Globus pallidus (tissue), 1 donor: ENCODE data around the gene REV3L.
A peak's percentile ranks its signal among the peaks of the same experiment; 100 is the strongest.
"Not testable (repeated sequence)": the region's sequence is repeated elsewhere in the genome, so short reads cannot be mapped to it uniquely, and the experiment has no call there.

ENCODE experiments used
- DNase-seq: peaks from one replicate; pipeline ENCODE4 v3.0.0-alpha.2; 2015; ENCODE audit warnings: low spot score

REV3L gene

DNA sequence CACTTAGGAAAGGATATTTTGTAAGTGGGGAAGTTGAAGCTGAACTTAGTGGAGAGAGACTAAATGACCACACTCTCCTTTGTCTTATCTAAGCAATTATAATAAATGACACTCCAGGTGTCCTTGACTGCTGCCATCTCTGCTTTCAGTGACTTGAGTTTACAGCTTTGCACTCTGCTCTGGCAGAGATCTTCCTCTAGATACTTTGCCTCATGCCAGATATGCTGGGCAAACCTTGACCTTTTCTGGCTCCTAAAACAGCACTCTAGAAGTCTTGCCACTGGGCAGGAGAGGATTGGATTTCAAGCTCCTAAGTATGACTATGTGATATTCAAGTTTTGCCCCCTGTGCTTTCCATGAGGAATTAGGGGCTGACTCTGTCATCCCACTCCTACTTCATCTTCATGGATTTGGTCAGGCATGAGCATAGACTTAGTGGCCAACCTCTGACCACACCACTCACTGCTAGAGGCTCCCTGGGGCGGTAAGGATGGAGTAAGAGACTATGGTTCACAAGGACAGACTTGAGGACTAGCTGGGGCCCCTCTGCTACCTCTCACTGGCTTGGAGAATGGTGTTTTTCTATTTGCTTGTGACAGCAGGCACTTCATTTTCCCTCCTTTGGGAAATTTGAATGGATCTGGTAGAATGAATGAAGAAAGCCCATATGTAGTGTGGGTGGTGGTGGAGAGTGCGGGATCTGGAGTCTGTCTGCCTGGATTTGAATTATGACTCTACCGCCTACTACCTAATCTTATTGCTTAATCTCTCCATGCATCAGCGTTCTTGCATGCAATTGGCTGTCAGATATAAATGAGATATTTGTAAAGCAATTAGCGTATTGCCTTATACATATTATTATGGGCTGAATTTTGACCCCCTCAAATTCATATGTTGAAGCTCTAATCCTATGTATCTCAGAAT lies 191.4 kb downstream of the REV3L start:
- DNase-seq = no peak

DNA sequence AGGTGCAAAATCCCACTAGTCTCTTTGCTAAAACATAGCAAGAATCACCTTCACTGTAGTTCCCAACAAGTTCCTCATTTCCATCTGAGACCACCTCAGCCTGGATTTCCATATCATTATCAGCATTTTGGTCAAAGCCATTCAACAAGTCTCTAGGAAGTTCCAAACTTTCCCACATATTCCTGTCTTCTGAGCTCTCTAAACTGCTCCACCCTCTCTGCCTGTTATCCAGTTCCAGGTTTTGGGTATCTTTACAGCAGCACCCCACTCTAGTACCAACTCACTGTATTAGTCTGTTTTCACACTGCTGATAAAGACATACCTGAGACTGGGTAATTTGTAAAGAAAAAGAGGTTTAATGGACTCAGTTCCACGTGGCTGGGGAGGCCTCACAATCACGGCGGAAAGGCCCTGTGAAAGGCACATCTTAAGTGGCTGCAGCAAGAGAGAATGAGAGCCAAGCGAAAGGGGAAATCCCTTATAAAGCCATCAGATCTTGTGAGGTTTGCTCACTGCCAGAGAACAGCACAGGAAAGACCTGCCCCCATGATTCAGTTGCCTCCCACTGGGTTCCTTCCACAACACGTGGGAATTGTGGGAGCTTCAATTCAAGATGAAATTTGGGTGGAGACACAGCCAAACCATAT lies 192.2 kb downstream of the REV3L start:
- peak; percentile 11 for DNase-seq

DNA sequence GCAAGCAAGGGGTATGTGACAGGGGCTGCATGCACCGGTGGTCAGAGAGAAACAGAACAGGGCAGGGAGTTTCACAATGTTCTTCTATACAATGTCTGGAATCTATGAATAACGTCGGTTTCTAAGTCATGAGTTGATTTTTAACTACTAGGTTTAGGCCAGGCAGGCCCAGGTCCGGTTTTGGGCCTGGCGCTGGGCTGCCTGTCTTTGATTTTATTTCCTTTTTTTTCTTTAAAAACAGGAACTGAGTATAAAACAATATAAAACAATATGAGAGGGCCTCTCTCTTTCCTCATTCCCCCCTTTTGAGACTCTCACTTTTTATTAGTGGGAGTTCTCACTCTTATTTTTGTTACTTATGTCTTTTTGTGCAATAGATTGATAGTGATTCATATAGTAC lies 198.7 kb downstream of the REV3L start:
- not testable (repeated sequence) for DNase-seq

DNA sequence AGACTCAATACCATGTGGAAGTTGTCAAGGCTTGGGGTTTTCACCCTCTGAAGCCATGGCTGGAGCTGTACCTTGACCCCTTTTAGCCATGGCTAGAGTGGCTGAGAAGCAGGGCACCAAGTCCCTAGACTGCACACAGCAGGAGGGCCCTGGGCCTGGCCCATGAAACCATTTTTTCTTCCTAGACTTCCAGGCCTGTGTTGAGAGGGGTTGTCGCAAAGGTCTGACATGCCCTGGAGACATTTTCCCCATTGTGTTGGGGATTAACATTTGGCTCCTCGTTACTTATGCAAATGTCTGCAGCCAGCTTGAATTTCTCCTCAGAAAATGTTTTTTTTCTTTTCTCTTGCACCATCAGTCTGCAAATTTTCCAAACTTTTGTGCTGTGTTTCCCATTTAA lies 199.3 kb downstream of the REV3L start:
- no peak for DNase-seq

DNA sequence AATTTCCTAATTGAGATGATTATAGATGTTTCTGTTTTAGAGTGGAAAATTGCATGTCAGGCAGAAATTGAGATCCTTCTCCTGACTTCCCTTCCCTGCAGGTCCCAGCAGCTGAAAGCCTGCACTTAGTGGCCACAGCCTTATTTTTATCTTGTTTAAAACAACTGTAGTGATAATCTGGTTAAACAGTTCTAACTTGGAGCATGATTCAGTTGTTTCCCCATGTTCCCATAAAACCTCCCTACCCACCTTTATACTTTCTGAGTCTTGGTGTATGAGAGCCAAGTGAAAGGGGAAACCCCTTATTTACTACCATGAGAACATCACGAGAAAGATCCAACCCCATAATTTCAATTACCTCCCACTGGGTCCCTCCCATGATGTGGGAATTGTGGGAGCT lies 200.5 kb downstream of the REV3L start:
- no peak for DNase-seq

DNA sequence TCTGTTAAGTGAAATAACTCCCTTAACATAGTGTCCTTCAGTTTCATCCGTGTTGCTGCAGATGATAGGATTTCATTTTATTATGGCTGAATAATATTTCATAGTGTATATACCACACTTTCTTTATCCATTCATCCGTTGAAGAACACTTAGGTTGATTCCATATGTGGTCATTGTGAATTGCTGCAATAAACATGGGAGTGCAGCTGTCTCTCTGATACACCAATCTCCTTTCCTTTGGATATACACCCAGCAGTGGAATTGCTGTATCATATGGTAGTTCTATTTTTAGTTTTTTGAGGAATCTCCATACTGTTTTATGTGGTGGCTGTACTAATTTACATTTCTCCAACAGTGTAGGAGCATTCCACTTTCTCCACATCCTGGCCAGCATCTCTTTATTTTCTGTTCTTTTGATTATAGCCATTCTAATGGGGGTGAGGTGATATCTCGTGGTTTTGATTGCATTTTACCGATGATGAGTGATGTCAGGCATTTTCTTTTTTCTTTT lies 202.5 kb downstream of the REV3L start:
- no peak for DNase-seq

DNA sequence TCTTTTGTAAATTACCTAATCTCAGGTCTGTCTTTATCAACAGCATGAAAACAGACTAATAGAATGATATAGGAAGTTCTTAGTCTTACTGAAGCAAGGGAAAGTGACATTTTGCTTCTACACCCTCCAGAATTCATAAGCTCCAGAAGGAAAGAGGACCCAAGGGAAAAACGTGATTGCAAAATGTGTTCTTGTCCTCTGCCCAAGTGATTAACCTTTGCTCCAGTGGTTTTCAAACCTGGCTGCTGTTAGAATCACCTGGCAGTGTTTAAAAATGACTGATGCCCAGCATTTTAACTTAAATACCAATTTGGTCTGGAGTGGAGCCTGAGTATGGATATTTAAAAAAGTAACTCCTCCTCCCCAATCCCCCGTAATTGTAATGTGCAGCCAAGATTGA lies 204.3 kb downstream of the REV3L start:
- no peak for DNase-seq

DNA sequence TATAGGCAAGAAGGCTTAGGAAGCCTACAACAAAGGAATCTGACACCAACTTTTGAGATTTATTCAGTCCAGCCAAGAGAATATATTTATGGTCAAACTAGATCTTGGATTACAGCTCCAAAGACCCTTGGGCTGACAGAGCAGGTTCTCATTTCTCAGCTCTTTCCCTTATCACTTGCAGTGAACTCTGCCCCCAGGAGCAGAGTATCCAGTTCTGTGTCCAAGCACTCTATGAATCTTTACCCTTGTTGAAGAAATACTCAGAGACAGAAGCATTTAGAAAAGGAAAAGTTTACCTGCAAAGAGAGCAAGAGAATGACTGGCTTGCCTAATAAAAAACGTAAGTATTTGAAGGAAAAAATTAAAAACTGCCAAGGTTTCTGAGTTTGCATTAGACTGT lies 205.2 kb downstream of the REV3L start:
- DNase-seq = no peak

DNA sequence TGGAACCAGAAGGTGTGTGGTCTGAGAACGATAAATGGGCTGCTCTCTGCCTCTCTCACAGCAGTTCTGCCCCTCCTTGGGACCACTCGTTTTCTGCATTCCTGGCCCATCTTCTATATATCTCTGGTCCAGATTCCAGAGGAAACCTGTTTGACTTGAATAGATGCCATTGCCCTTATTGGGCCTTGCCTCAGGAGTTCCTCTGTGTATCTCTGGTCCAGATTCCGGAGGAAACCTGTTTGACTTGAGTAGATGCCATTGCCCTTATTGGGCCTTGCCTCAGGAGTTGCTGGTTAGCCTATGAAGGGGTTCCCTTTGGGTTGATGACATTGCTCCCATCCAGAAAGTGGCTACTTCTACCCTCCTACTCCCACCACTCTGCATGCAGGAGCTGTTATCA lies 206.3 kb downstream of the REV3L start:
- no peak for DNase-seq

DNA sequence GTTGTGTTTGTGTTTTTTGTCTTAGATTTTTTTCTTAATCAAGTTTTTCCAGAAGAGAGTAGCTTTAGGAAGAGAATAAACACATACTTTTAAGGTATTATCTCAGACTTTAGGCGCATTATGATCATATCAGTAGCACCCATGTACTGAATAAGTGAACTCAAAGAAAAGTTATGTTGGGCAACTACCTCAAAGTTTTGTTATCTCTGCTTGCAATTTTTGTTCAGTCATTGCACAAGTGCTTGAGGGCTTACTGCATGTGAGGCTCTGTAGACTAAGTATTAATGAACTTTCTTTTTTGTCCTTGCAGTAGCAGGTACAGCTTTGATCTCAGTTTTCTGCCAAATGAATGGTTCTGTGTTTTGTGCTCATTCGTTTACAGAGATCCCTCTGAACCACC lies 206.7 kb downstream of the REV3L start:
- DNase-seq = no peak

DNA sequence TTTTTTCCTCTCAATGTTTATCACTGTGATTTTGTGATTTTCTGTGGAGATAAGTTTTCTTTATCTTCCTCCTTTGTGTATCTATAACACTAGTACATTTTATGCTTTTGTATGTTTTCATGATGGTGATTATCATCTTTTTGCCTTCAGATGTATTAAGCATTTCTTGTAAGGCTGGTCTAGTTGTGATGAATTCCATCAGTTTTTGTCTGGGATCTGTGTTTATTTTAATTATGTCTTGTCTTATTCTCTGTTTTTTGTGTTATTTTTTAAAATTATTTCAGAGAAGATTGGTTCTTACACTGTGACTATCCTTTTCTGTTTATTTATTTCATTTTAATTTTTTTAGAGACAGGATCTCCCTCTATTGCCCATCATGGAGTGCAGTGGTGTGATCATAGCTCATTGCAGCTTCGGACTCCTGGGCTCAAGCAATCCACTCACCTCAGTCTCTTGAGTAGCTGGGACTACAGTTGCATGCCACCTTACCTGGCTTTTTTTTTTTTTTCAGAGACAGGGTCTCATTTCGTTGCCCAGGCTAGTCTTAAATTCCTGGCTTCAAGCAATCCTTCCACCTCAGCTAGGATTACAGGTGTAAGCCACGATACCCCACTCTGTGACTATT lies 208.3 kb downstream of the REV3L start:
- no peak for DNase-seq

DNA sequence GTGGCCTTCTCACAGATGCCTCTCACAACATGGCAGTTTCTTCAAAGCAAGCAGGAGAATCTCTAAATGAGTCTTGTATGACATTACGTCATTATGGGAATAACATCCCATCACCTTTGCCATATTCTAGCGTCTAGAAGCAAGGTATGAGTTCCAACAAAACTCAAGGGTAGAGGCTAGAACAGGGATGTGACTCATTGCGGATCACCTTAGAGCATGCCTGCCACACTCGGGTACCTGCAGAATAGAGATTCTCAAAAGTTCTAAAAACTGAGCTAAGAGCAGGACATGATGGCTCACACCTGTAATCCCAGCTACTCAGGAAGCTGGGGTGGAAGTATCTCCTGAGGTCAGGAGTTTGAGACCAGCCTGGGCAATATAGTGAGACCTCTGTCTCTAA lies 212.9 kb downstream of the REV3L start:
- DNase-seq = no peak

DNA sequence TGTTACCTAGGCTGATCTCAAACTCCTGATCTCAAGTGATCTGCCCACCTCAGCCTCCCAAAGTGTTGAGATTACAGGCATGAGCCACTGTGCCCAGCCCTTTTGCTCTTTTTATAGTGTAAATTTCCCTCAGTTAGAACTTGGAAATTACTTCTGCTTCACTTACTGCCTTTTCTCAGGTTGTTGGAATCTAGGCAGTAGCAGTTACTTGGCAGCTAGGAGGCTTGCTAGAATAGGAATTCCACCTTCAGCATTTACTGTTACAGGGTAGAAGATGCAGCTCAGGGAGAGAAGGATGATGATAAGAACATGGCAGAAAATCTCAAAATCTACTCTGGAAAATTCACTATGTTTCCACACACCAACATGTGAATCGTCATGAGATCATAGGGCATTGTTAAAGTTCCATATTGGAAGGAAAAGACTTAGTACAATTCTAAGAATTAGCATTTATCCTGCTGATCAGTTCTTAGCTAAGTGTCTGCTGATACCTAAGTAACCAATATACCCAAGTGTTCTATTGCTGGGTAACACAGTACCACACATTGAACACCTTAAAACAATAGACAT lies 213.5 kb downstream of the REV3L start:
- DNase-seq = no peak

DNA sequence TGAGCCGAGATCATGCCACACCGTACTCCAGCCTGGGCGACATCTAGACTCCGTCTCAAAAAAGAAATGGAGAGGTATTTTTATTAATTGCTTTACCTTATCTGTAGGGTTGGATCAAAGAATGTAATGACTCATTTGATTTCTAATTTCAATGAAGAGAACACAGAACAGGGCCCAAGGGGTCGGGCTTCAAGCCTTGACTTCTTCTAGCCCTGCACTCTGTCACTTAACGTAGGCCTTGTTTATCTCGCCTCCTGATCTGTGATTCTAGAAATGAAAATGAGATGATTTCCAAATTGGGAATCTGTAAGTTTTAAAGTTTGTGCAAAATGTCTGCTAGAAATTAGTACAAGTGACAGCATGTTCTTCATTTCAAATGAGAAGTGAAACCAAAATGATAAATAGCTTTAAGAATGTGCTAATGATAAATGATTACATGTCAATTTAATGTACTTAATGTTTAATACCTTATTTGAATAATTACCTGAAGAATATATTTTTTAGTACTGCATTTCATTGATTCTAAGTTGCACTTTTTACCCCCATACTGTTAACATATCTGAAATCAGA lies 215.2 kb downstream of the REV3L start:
- DNase-seq = no peak

DNA sequence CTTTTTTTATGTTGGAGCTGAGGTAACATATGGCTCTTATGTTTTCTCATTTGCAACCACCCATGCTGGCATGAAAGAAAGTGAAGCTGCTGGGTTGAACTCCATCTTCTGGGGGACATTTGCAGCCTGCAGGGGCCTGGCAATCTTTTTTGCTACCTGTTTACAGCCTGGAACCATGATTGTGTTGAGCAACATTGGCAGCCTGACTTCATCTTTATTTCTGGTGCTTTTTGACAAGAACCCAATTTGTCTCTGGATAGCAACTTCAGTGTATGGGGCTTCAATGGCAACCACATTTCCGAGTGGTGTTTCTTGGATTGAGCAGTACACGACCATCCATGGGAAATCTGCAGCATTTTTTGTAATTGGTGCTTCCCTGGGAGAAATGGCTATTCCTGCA lies 216.7 kb downstream of the REV3L start:
- DNase-seq = no peak

DNA sequence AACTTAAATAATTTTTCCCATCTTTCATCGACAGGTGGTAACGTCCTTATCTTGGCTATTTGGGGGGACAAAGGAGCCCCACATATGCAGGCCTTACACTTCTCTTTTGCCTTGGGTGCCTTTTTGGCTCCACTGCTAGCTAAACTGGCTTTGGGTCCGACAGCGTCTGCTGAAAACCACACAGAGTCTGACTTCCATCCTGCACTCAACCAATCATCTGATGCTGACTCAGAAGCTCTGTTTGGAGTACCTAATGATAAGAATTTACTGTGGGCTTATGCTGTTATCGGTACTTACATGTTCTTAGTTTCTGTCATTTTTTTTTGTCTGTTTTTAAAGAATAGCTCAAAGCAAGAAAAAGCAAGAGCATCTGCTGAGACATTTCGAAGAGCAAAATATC lies 217.2 kb downstream of the REV3L start:
- no peak for DNase-seq

DNA sequence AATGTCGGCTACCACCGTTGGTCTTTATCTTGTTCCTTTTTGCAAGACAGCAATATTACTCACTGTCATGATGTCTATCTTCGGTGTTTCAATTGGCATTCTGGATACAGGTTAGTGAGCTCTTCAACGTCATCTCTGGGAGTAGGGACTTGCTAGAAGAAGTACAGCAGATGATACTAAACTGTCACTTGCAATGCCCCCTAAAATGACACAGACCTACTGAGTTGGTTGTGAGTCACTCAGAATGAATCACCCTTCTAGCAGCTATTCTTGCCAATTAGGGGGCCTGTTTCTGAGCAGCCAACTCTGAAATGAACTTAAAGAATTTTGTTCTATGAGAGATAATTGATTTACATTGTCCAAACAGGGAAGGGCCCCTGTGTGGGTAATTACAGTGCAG lies 219.2 kb downstream of the REV3L start:
- DNase-seq = no peak

DNA sequence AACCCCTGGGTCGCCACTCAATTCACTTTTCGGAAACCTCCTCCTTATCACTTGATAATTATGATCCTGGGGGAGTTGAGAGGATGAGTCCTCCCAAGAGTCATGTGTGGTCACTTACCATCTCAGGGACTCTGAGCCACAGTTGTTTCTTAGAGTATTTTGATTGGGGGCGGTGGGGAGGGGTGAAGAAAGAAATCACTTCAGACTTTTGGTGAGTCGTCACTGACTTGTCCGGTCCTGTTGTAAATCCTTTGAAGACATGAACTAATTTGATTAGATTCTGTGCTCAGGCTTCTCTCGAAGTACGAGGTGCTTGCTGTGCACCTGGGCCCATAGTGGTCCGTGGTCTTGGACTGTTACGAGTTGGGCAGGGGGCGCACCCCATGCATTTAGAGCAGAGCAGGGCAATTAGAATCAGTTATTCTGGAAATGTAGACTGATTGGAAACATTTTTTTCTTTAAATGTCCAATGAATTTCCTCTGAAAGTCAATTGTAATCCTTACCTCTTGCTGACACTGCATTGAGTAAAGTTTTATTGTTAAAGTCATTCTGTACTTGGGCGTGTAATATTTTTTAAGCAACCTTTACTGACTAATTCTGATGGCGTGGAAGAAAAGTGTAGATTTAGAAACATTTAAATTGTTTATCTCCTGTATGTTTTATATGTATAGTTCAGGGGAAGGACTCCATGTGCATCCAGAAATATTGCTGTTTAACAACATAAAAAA lies 222.3 kb downstream of the REV3L start:
- no peak for DNase-seq

DNA sequence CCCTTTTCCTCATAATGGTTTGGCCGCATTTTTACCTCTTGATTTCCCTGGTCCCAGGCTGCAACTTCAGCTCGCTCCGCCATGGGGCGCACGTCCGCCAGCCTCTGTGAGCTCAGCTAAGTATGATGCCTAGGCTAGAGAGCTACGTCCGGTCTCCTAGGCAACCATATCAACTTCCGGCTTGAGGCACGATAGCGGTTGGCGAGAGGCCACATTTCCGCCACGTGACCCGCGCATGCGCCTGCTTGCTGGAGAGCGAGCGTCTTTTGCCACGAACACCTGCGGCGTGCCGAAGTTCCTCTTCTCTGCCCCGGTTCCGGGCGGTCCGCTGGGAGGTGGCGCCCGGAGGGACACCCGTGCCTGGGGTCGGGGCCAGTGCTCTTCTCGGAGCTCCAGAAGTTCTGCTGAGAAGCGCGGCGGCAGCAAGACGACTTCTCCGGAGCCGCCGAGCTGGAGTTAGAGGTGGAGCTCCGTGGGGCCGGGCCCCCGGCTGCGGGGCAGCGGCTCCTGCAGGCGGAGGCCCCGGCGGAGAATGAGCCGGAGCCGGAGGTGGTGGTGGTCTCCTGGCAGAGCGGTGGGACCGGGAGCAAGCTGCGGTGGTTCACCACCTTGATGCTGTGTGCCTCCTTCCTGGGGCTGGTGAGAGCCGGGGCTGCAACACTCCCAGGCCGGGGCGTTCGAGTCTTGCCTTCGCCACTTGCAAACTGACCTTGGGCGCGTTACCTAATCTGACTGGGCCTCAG lies 223.8 kb downstream of the REV3L start:
- DNase-seq = peak; percentile 98

DNA sequence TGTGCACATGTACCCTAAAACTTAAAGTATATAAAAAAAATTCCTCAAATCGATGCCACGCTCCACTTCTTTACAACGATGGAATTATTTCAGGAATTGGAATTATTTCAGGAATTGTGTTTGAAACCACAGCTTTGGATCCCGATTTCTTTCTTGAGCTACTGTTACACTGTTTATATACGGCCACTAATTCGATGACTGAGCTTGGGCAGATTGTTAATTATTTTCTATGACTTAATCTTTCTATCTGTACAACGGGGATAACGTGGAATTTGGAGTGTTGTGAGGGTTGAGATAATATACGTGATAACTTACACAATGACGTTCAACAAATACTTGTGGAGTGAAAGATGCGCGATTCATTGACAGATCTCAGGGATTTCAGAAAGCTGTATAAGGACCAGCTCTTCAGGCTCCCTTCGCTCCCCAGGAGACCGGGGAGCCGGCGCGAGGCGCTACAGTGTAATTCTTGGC lies 224.4 kb downstream of the REV3L start:
- no peak for DNase-seq

DNA sequence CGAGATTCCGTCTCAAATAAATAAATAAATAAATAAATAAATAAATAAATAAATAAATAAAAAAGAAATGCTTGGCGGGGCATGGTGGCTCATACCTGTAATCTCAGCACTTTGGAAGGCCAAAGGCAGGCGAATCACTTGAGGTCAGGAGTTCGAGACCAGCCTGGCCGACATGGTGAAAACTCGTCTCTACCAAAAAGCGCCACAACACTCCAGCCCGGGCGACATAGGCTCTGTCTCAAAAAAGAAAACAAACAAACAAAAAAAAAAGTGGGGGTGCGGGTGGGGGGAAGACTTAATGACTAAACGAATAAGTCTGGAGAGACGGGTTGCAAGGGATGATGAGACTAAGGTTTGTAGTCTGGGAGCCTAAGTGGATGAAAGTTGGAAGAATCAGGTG lies 225.0 kb downstream of the REV3L start:
- DNase-seq = no peak
